Measurements from ENCODE around the gene CNOT11.

DNA sequence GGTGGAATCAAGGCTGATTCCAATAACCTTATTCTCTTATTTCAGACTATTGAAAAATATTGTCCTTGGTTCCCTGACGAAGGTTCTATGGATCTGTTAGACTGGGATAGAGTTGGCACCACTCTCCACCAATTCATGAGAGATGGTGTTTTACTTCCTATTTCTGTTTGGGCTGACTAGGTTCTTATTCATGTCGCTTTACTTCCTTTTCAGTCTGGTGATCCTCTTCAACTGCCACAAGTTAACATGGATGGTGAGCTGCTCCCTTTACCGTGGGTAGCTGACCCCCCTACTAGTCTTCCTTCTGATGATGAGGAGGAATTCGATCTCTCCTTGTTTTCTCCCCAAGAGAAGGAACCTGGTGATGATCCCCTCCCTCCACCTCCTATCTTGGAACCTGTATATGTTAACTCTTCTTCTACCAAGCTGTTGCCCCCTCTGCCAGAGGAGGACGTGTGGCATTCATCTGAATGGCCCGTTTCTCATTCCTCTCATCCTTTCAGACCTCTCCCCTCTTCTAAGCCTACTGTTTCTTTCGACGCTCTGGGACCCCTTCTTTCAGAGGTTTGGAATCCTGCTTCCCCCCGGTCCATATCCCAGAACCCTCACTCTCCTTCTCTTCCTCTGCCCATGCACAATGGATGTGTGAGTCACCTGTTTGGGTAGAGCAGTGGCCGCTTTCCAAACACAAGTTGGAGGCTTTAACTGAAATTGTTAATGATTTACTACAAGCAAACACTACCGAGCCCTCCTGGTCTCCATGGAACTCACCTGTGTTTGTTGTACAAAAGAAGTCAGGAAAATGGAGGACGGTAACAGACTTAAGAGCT, 13.5 kb upstream of the CNOT11 start:
- TF ChIP-seq, protein P1, sequence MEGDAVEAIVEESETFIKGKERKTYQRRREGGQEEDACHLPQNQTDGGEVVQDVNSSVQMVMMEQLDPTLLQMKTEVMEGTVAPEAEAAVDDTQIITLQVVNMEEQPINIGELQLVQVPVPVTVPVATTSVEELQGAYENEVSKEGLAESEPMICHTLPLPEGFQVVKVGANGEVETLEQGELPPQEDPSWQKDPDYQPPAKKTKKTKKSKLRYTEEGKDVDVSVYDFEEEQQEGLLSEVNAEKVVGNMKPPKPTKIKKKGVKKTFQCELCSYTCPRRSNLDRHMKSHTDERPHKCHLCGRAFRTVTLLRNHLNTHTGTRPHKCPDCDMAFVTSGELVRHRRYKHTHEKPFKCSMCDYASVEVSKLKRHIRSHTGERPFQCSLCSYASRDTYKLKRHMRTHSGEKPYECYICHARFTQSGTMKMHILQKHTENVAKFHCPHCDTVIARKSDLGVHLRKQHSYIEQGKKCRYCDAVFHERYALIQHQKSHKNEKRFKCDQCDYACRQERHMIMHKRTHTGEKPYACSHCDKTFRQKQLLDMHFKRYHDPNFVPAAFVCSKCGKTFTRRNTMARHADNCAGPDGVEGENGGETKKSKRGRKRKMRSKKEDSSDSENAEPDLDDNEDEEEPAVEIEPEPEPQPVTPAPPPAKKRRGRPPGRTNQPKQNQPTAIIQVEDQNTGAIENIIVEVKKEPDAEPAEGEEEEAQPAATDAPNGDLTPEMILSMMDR (IDR thresholded peaks at IDR 0.05) = peak in 1 of 4 experiments; percentile 5
- no peak for TF ChIP-seq POLR2A (IDR thresholded peaks at IDR 0.05)
- peak; percentile 76 for TF ChIP-seq POLR2AphosphoS5 (IDR thresholded peaks at IDR 0.05)
